Choroid plexus epithelial cell (primary cell): ENCODE measurements around the gene EFNA5.
"Not testable (repeated sequence)": the region's sequence is repeated elsewhere in the genome, so short reads cannot be mapped to it uniquely, and the experiment has no call there.

ENCODE experiments used
- DNase-seq: peaks from one replicate; pipeline ENCODE4 v3.0.0-alpha.2; 2010; ENCODE audit warnings: low read depth
- H3K4me3 ChIP-seq: 2 replicates; pipeline ENCODE4 v1.5.1; 2011; ENCODE audit warnings: low read depth, mild to moderate bottlenecking, control low read depth, low read length, moderate library complexity
- TF ChIP-seq, protein P1 (sequence below): conservative IDR thresholded peaks from 2 replicates; pipeline ENCODE4 v1.5.1; 2011; ENCODE audit warnings: low read depth, mild to moderate bottlenecking, control low read depth, inconsistent platforms, low read length, moderate library complexity

EFNA5 gene

DNA sequence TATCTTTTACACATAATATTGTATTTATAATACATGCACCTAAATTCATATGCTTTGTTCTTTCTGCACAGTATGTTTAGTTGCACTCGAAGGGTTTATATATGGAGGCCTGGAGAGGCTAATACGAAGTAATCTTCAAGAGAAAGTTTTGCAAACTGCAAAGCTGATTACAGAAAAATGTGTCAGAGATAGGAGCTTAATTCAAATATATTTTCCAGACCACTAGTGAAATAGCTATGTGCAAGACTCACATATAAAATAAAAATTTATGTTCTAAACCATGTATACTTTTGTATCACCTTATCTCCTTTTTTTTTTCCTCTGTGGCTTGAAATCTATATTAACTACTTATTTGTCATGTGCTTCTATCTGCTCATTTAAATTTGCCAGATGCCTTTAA is 313.8 kb downstream of the EFNA5 start:
- TF ChIP-seq, protein P1, sequence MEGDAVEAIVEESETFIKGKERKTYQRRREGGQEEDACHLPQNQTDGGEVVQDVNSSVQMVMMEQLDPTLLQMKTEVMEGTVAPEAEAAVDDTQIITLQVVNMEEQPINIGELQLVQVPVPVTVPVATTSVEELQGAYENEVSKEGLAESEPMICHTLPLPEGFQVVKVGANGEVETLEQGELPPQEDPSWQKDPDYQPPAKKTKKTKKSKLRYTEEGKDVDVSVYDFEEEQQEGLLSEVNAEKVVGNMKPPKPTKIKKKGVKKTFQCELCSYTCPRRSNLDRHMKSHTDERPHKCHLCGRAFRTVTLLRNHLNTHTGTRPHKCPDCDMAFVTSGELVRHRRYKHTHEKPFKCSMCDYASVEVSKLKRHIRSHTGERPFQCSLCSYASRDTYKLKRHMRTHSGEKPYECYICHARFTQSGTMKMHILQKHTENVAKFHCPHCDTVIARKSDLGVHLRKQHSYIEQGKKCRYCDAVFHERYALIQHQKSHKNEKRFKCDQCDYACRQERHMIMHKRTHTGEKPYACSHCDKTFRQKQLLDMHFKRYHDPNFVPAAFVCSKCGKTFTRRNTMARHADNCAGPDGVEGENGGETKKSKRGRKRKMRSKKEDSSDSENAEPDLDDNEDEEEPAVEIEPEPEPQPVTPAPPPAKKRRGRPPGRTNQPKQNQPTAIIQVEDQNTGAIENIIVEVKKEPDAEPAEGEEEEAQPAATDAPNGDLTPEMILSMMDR: no peak
- no peak overlapping the region for H3K4me3 ChIP-seq
- no peak for DNase-seq

DNA sequence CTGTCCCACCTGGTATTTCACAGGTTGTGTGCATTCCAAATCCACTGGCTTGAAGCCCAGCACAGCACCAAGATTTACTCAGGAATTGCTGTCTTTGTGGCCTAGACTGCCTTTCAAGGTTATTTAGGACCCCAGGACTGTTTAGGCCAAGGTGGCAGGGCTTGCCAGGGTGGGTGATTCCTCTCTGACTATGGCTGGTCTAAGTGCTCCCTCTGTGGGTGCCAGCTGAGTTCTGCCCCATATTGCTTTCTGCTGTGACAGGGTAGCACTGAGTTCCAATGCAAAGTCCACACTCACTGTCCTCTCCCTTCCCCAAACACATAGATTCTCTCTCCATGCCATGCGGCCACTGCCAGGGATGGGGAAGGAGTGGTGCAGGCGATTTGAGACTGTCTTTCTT is 318.2 kb downstream of the EFNA5 start:
- no peak for DNase-seq
- TF ChIP-seq, protein P1: peak; percentile 12
- H3K4me3 ChIP-seq: no peak overlapping the region

DNA sequence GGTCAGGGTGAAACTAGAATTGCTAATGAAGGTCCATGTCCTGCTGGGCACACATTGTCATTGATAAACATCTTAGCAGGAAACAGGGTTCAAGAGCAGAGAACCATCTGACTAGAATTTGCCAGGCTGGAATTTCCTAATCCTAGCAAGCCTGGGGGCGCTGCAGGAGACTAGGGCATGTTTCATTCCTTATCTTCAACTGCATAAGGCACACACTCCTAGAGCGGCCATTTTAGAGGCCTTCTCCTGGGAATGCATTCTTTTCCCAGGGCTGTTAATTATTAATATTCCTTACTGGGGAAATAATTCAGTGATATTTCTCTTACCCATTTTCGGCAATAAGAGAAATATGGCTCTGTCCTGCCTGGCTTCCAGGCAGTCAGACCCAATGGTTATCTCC is 324.2 kb downstream of the EFNA5 start:
- not testable (repeated sequence) for DNase-seq, H3K4me3 ChIP-seq

DNA sequence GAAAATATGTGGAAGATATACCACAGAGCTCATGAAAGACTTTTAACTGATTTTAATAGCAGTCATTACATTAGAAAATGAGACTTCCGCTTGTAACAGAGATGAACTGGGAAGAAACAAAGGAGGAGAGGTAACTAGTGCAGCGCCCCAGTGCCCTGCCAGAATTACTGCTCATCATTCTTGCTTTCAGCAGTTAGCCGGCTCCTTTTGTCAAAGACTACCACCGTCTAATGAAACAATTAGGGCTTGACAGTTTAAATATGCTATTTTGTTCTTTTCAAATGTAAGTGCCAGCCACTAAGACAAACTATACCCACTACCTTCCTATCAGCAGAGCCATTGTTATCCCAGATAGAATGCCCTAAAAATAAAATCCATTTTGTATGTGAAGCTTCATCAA is 328.4 kb downstream of the EFNA5 start:
- TF ChIP-seq, protein P1: no peak
- H3K4me3 ChIP-seq: no peak overlapping the region
- DNase-seq: no peak

GRCh38 chr5:107341376-107342084 is 329.2 kb downstream of the EFNA5 start:
- H3K4me3 ChIP-seq: no peak overlapping the region
- no peak for DNase-seq
- TF ChIP-seq, protein P1: no peak

DNA sequence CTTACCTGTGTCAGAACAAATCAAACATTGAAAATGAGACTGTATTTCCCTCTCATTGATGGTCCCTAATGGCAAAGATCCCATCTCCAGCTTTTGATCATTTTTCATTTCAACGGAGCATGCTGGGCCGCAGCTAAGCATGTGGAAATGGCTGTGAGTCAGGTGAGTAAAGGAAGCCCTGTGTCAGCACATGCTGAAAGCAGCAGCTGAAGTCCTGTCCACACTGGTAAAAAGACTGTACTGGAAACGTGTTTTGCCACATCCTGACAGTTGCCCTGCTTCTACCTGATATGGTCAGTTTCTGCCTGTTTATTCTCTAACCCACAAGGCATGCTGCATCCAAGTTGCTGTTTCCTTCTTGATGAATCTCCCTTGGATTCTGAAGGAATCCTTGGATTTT is 330.1 kb downstream of the EFNA5 start:
- TF ChIP-seq, protein P1: no peak
- no peak for DNase-seq

DNA sequence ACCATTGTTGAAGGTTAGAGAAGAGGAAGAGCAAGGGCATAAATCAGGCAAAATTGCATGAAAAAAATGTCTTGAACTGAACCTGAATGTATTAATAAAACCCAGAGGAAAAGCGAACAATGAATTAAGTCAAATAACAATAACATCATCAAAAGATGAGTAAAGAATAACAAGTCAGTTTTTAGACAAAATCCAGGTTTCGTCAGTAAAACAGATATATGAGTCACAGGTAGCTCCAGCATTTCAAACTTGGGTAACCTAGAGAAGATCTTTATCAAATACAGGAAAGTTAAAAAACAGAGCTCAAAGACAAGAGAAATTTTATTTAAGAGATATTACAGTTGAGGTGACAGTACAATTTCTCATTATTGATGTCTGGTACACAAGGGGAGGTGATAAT is 332.4 kb downstream of the EFNA5 start:
- no peak for DNase-seq
- H3K4me3 ChIP-seq: no peak overlapping the region
- TF ChIP-seq, protein P1: no peak

More for the DNA sequence above, 330.1 kb downstream of the EFNA5 start:
- H3K4me3 ChIP-seq: no peak overlapping the region
